ENCODE measurements around the gene GPA33.

GRCh38 chr1:167132301-167133010 is 42.3 kb upstream of the GPA33 start:
- TF ChIP-seq CTCF (IDR thresholded peaks at IDR 0.05), result no peak
- TF ChIP-seq POLR2A (IDR thresholded peaks at IDR 0.05), result no peak
